ENCODE measurements around the gene RNF141. TPM values are rescaled to one million over a fixed set of nuclear protein-coding genes. Genes with fewer than 3 reads are reported as not detected.

RNF141 gene
- total RNA-seq, 1 donor from 2014 or later, result 50.0 TPM

DNA sequence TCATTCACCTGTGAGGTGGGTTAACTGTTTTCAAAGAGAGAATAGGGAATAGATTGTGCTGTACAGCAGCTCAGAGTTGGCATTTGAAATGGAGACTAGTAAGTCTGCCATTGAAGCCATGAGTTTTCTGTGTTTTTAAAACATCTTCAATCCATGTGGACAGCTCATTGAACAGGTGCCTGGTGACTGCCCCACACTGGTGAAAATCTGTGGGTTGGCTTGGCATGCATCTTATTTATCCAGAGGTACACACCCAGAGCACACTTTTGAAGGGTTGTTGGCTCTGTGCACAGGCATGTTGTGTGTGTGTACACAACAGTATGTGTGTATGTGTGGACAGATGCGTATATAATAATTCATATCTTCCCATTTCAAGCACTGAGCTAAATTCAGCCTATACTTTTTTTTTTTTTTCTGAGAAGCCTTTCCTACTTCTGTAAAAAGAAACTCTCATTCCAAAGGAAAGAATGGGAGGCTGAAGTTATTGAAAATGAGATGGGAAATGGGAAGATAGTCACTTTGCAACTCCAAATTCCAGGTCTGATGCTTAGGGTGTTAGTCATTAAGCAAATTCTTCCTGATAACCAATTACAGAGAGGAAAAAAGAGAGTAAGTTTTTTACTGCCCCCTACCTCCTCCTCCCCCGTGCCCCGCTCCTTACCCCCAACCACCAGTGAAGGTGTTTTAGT is 34.5 kb upstream of the RNF141 start:
- no peak for ATAC-seq
- intact Hi-C loops (cut with DNase I), result no loop called here
- Histone ChIP-seq H3K27me3 (no peaks in the 10 kb centered on the region), H3K36me3 (no peaks in the 10 kb centered on the region), H3K27ac (no peak overlapping the region), H3K9me3 (no peaks in the 10 kb centered on the region), H3K4me3 (no peak overlapping the region), H3K4me1 (peaks cover 11% of the 10 kb centered on the region)
- DNase-seq, result no peak
- TF ChIP-seq, protein P1, sequence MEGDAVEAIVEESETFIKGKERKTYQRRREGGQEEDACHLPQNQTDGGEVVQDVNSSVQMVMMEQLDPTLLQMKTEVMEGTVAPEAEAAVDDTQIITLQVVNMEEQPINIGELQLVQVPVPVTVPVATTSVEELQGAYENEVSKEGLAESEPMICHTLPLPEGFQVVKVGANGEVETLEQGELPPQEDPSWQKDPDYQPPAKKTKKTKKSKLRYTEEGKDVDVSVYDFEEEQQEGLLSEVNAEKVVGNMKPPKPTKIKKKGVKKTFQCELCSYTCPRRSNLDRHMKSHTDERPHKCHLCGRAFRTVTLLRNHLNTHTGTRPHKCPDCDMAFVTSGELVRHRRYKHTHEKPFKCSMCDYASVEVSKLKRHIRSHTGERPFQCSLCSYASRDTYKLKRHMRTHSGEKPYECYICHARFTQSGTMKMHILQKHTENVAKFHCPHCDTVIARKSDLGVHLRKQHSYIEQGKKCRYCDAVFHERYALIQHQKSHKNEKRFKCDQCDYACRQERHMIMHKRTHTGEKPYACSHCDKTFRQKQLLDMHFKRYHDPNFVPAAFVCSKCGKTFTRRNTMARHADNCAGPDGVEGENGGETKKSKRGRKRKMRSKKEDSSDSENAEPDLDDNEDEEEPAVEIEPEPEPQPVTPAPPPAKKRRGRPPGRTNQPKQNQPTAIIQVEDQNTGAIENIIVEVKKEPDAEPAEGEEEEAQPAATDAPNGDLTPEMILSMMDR (IDR thresholded peaks at IDR 0.05), result no peak

DNA sequence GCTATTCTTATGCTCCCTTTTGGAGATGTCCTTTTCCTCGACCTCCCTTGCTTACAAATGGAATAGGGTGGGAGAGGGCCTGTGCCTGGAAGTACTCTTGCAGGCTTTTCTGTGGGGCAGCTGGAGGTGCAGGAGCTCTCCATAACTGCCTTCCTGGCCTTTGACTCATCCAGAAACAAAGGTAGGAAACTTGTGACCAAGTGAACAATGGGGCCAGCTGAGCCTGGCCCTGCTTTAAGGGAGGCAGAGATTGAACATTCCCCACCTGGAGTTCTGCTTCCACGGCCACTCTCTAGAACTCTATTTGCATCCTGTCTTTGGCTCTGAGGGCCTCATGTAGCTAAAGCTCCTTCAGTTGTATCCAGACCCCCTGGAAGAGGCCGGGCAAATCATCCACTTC is 32.6 kb upstream of the RNF141 start:
- TF ChIP-seq, protein P1 (IDR thresholded peaks at IDR 0.05), result no peak
- DNase-seq (no peak), ATAC-seq (no peak)
- no peaks in the 10 kb centered on the region for H3K36me3 ChIP-seq
- intact Hi-C loops (cut with DNase I), result no loop called here
- no peaks in the 10 kb centered on the region for H3K9me3 ChIP-seq
- no peak overlapping the region for H3K27ac ChIP-seq
- no peak overlapping the region for H3K4me3 ChIP-seq
- no peaks in the 10 kb centered on the region for H3K27me3 ChIP-seq
- no peaks in the 10 kb centered on the region for H3K4me1 ChIP-seq

DNA sequence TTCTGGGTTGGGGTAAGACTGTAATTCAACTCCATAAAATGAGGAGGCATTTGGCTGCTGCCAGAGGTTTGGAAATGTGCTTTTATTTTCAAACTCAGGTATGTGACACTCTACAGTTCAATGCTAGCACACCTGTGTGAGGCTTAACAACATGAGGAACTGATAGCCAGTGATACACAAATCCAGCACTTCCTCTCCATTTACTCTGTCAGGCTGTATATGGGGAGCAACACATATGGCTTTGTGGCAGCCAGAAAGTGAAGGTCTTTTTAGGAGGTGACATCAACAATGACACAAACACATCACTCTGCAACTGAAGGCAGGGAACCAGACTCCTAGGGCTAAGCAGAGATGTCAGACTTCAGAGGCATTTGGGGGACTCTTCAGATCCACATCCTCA is 32.0 kb upstream of the RNF141 start:
- DNase-seq (no peak), ATAC-seq (no peak)
- TF ChIP-seq, protein P1 (IDR thresholded peaks at IDR 0.05), result no peak
- Histone ChIP-seq H3K4me3 (no peak overlapping the region), H3K27ac (no peak overlapping the region), H3K36me3 (no peaks in the 10 kb centered on the region), H3K4me1 (no peaks in the 10 kb centered on the region), H3K27me3 (no peaks in the 10 kb centered on the region), H3K9me3 (no peaks in the 10 kb centered on the region)
- intact Hi-C loops (cut with DNase I), result no loop called here

DNA sequence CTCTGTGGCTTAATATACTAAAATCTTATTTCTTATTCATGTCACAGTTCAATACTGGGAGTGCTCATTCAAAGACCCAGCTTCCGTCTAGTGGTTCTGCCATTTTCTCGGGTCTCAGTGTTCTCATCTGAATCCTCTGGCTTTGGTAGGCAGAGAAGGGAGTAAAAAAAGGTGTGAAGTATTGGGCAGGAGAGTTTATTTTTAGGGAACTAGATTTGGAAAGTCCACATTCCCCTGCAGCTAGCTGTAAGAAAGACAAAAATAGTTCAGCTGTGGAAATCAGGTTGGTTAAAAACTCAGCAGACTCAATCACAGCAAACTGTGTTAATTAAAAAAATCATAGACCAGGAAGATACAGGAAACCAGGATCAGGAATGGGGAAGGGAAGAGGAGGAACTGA is 31.5 kb upstream of the RNF141 start:
- H3K27me3 ChIP-seq, result no peaks in the 10 kb centered on the region
- no peak for ATAC-seq
- no peak overlapping the region for H3K27ac ChIP-seq
- no peaks in the 10 kb centered on the region for H3K36me3 ChIP-seq
- TF ChIP-seq, protein P1 (IDR thresholded peaks at IDR 0.05), result no peak
- intact Hi-C loops (cut with DNase I), result no loop called here
- DNase-seq, result no peak
- H3K9me3 ChIP-seq, result no peaks in the 10 kb centered on the region
- no peaks in the 10 kb centered on the region for H3K4me1 ChIP-seq
- H3K4me3 ChIP-seq, result no peak overlapping the region

DNA sequence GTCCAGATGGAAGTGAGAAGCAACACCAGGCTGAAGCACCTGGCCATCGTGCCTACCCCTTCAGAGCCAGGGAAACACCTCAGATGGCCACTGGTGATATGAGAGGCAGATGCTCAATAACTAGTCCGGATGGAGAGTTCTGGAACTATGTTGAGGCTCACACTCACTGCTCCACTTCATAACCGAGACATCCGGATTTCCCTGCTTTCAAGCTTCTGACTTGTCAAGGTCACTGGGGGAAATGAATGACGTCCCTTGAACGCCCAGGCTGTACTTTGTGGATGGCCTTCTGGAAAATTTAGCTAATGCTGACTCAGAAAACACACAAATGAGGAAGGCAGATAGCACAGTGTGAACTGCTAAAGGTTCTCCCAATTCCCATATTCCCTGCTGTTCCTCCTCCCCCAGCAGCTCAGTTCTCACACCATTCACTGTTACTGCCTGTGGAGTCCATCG is 27.5 kb upstream of the RNF141 start, which contains the start of gene LYVE1:
TSS of gene LYVE1 (minus strand) at position 180 of the 456 bp plus-strand sequence. CDS start at position 47, 133 bp downstream.
- H3K4me1 ChIP-seq, result no peaks in the 10 kb centered on the region
- H3K36me3 ChIP-seq, result no peaks in the 10 kb centered on the region
- TF ChIP-seq, protein P1 (IDR thresholded peaks at IDR 0.05), result no peak
- peak within 1 kb of the TSS; percentile 39 for H3K27ac ChIP-seq
- H3K4me3 ChIP-seq, result peak within 1 kb of the TSS; percentile 40
- no peaks in the 10 kb centered on the region for H3K27me3 ChIP-seq
- intact Hi-C loops (cut with DNase I), result no loop called here
- no peaks in the 10 kb centered on the region for H3K9me3 ChIP-seq
- ATAC-seq (peak; percentile 51), DNase-seq (no peak)

All from upper lobe of right lung (tissue), 1 donor.